PC-9 (cell line): ENCODE measurements around the gene HPN.

ENCODE experiments used
- CTCF ChIP-seq: fragments of 200-600 bp; sonication (generic); conservative IDR thresholded peaks from 2 replicates; pipeline ENCODE4 v1.6.1; 2017; ENCODE audit warnings: mixed run types, antibody characterized with exemption, mild to moderate bottlenecking, moderate library complexity
- EZH2 ChIP-seq: fragments of 200-600 bp; sonication (generic); IDR thresholded peaks from 2 replicates; pipeline ENCODE4 v1.8.0; 2017; ENCODE audit warnings: antibody characterized with exemption, low read depth

DNA sequence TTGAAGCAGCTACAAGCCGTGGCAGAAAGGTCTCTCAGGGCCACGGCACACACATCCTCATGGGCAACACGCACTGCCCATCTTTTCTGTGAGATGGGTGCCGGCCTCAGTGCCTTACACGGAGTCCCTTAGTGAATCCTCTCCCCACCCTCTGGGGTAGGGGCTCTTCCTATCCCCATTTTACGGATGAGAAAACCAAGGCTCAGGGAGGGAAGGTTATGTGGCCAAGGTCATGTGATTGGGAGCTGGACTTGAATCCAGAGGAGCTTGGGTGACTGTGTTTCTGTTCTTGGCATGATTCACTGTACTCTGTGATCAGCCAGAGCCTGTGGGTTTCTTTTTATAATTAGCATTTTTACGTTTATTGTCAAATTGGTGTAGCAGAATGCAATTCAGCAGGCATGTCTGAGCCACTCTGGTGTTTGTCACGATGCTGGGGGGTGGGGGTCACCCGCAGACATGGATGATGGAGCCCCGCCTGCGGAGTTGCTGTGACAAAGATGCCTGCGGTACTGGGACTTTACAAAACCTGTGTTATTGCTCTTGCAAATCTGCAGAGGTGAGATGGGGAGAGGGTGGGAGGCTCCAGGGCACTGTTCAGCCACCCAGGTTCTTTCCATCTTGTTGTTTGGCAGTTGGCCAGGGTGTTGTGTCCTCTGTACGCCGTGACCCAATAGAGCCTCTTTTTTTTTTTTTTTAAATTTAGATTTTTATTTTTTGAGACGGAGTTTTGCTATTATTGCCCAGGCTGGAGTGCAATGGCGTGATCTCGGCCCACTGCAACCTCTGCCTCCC, 6.7 kb upstream of the HPN start:
- TF ChIP-seq CTCF (no peak), EZH2 (no peak)
